ENCODE data around the gene RNPS1. TPM values are rescaled to one million over a fixed set of nuclear protein-coding genes. Genes with fewer than 3 reads are reported as not detected.
A peak's percentile ranks its signal among the peaks of the same experiment; 100 is the strongest.

Gene RNPS1
- polyA plus RNA-seq, 3 donors from 2014 or later: 179 to 332 (median 189) TPM

- H3K27me3 Mint-ChIP-seq (ENCODE audit: low read depth in 3 of 3): peaks cover 7 to 10% (median 9%) of the 10 kb centered on the region in 3 donors
- H3K9me3 Mint-ChIP-seq: no peaks in the 10 kb centered on the region
- DNase-seq: no peak
Measured at GRCh38 chr16:2206780-2207433, 61.0 kb downstream of the RNPS1 start.

GRCh38 chr16:2206420-2206779, 61.5 kb downstream of the RNPS1 start:
- peaks cover 19 to 21% of the 10 kb centered on the region in 2 donors for H3K4me1 Mint-ChIP-seq
- no peaks in the 10 kb centered on the region for H3K9me3 Mint-ChIP-seq
- H3K4me3 Mint-ChIP-seq: peak overlapping the region; percentile 71 to 79 (median 76)
- peaks cover 7 to 11% (median 10%) of the 10 kb centered on the region in 3 donors for H3K27me3 Mint-ChIP-seq (ENCODE audit: low read depth in 3 of 3)
- DNase-seq: no peak
- peaks cover 0 to 6% (median 3%) of the 10 kb centered on the region in 3 donors for H3K36me3 Mint-ChIP-seq
- H3K27ac Mint-ChIP-seq: peak overlapping the region in 4 of 6 donors; percentile 71 to 85 (median 80)

More at GRCh38 chr16:2206780-2207433, 61.0 kb downstream of the RNPS1 start:
- H3K4me3 Mint-ChIP-seq: peak overlapping the region in 4 of 5 donors; percentile 71 to 79 (median 76)
- H3K36me3 Mint-ChIP-seq: peaks cover 0 to 6% (median 3%) of the 10 kb centered on the region in 3 donors
- peaks cover 19 to 21% of the 10 kb centered on the region in 2 donors for H3K4me1 Mint-ChIP-seq
- H3K27ac Mint-ChIP-seq: peak overlapping the region in 1 of 6 donors; percentile 71

GRCh38 chr16:2205967-2206313, 62.0 kb downstream of the RNPS1 start:
- Mint-ChIP-seq H3K4me3 (peak overlapping the region; percentile 71 to 79 (median 76)), H3K4me1 (peaks cover 19 to 21% of the 10 kb centered on the region in 2 donors), H3K36me3 (peaks cover 0 to 6% (median 3%) of the 10 kb centered on the region in 3 donors), H3K27ac (peak overlapping the region in 5 of 6 donors; percentile 30 to 85 (median 79)), H3K9me3 (no peaks in the 10 kb centered on the region), H3K27me3 (ENCODE audit: low read depth in 3 of 3) (peaks cover 7 to 11% (median 11%) of the 10 kb centered on the region in 3 donors)
- no peak for DNase-seq

DNA sequence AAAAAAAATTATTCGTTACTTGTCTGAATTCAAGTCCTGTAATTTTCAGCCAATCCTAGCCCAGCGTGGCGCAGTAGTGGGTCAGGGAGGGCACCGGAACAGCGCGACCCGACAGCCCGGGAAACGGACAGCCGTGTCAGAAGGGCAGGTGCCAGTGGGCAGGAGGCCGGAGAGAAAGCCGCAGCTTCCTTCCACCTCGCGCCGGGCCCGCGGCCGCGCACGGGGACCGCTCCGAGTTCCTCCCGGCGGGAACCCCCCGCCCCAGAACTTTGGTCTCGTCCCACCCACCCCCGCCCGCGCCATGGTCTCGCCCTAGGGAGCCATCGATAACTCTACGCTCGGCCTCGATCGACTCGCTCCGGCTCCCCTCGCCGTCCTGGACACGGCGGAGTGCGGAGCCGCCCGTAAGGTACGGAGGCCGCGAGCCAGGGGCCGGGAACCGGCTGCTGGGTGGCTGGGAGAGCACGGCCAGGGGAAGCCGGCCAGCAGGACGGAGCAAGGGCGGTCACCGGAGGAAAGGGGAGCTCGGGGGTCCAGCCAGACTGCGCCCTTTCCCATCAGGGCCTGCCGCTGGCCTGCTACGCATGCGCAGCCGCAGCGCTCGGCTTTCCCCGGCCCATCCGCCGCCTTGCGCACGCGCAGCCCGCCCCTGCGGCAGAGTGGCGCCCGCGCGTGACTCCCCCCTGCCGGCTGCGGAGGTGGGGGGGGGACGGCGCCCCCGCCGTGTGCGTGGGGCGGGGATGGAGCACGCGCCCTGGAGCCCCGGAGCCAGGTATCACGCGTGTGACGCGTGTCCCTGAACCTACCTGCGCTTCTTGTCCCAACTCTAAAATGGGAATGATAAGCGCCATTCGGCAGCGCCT, 62.6 kb downstream of the RNPS1 start, which contains the start of gene MLST8:
Gene MLST8, plus strand, starts transcription at position 351 of the 863 bp plus-strand sequence. CDS start 632 bp downstream, outside the sequence.
- H3K4me3 Mint-ChIP-seq: peak within 1 kb of the TSS; percentile 79 to 86 (median 79)

DNA sequence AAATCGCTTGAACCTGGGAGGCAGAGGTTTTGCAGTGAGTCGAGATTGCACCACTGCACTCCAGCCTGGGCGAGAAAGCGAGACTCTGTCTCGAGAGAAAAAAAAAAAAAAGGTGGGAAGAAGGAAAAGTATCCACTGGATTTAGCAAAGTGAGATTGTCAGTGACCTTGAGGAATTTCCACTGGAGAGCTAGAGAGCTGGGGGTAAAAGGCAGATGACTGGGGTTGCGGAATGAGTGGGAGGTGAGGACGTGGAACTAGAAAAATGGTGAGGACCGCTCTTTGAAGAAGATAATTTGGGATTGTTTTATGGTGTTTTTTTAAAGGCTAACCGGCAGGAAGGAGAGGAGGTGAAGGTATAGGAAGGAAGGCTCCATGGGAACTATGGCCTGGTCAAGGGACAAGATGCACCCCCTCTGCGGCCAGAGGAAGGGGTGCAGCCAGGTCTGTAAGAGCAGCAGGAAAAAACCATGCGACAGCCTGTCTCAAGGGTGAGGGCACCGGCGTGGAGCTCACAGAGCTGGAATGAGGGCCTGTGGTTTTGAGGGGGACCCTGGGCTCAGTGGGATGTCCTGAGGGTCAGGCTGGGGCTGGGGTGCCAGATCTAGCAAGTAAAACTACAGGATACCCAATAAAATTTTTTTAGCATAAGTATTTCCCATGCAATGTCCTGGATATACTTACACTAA, 63.4 kb downstream of the RNPS1 start:
- peaks cover 0 to 8% (median 6%) of the 10 kb centered on the region in 3 donors for H3K36me3 Mint-ChIP-seq
- H3K9me3 Mint-ChIP-seq: no peaks in the 10 kb centered on the region
- H3K27ac Mint-ChIP-seq: peak overlapping the region; percentile 36 to 80 (median 78)
- peak in 1 of 3 donors; percentile 18 for DNase-seq
- H3K4me3 Mint-ChIP-seq: peak overlapping the region; percentile 66 to 80 (median 79)
- peaks cover 7 to 11% (median 11%) of the 10 kb centered on the region in 3 donors for H3K27me3 Mint-ChIP-seq (ENCODE audit: low read depth in 3 of 3)
- peaks cover 19 to 21% of the 10 kb centered on the region in 2 donors for H3K4me1 Mint-ChIP-seq

More for the DNA sequence above, 62.6 kb downstream of the RNPS1 start, which contains the start of gene MLST8:
- Mint-ChIP-seq H3K27ac (peak within 1 kb of the TSS; percentile 44 to 89 (median 81)), H3K4me1 (peaks cover 19 to 21% of the 10 kb centered on the region in 2 donors), H3K9me3 (no peaks in the 10 kb centered on the region), H3K27me3 (ENCODE audit: low read depth in 3 of 3) (peaks cover 7 to 11% (median 11%) of the 10 kb centered on the region in 3 donors), H3K36me3 (peaks cover 0 to 6% (median 6%) of the 10 kb centered on the region in 3 donors)
- DNase-seq: peak; percentile 96 to 98 (median 98)

Other genes starting within 250 kb of the RNPS1 start
- not detected for gene NPW, start 248.3 kb downstream of the RNPS1 start, polyA plus RNA-seq
- gene NHERF2, start 241.2 kb downstream of the RNPS1 start, polyA plus RNA-seq: 1 to 10 TPM in 1 of 3 donors, under 1 TPM in 1, not detected in 1; 0.54 to 1.4 TPM
- 10 to 100 TPM; 26.4 to 31.6 (median 29.7) TPM for gene NTHL1, start 220.3 kb downstream of the RNPS1 start, polyA plus RNA-seq
- gene TSC2, start 220.1 kb downstream of the RNPS1 start, polyA plus RNA-seq: 10 to 100 TPM; 18.0 to 50.1 (median 29.1) TPM
- gene PKD1, start 132.2 kb downstream of the RNPS1 start, polyA plus RNA-seq: 1 to 10 TPM; 2.7 to 6.7 (median 2.8) TPM
- gene RAB26, start 119.5 kb downstream of the RNPS1 start, polyA plus RNA-seq: 1 to 10 TPM in 1 of 3 donors, under 1 TPM in 1, not detected in 1; 0.34 to 1.4 TPM
- 1 to 10 TPM; 5.2 to 6.9 (median 5.6) TPM for gene TRAF7, start 112.3 kb downstream of the RNPS1 start, polyA plus RNA-seq
- not detected for gene CASKIN1, start 71.5 kb downstream of the RNPS1 start, polyA plus RNA-seq
- gene MLST8, start 62.7 kb downstream of the RNPS1 start, polyA plus RNA-seq: 10 to 100 TPM; 22.5 to 39.1 (median 36.9) TPM
- under 1 TPM in 2 of 3 donors, not detected in 1; 0.10 to 0.36 TPM for gene BRICD5, start 57.3 kb downstream of the RNPS1 start, polyA plus RNA-seq
- 10 to 100 TPM; 10.4 to 18.4 (median 17.7) TPM for gene PGP, start 53.3 kb downstream of the RNPS1 start, polyA plus RNA-seq
- 10 to 100 TPM in 2 of 3 donors, 1 to 10 TPM in 1; 8.4 to 18.6 (median 10.3) TPM for gene E4F1, start 44.5 kb downstream of the RNPS1 start, polyA plus RNA-seq
- not detected for gene DNASE1L2, start 31.7 kb downstream of the RNPS1 start, polyA plus RNA-seq
- gene ECI1, start 16.5 kb downstream of the RNPS1 start, polyA plus RNA-seq: 10 to 100 TPM; 40.4 to 67.8 (median 42.2) TPM
- gene ABCA3, start 72.6 kb upstream of the RNPS1 start, polyA plus RNA-seq: 1 to 10 TPM; 2.4 to 7.6 (median 4.8) TPM
- gene CCNF, start 161.3 kb upstream of the RNPS1 start, polyA plus RNA-seq: 10 to 100 TPM in 1 of 3 donors, 1 to 10 TPM in 2; 1.5 to 10.9 (median 4.5) TPM
- gene TEDC2, start 192.0 kb upstream of the RNPS1 start, polyA plus RNA-seq: under 1 TPM in 2 of 3 donors, not detected in 1; 0.22 to 0.85 TPM
- gene NTN3, start 203.2 kb upstream of the RNPS1 start, polyA plus RNA-seq: not detected
- gene TBC1D24, start 207.0 kb upstream of the RNPS1 start, polyA plus RNA-seq: 1 to 10 TPM; 1.1 to 4.5 (median 2.4) TPM
- gene ATP6V0C, start 245.8 kb upstream of the RNPS1 start, polyA plus RNA-seq: 100 to 1,000 TPM in 1 of 3 donors, 10 to 100 TPM in 2; 70.9 to 116 (median 90.8) TPM